ENCODE results near the gene KLHL18. TPM values are rescaled to one million over a fixed set of nuclear protein-coding genes. Genes with fewer than 3 reads are reported as not detected.

KLHL18 gene
- polyA plus RNA-seq, 1 donor (not counting 4 experiments of a cell fraction or from before 2014, with no cell fraction given) = 33.4 TPM

GRCh38 chr3:47319956-47320355 lies 37.2 kb downstream of the KLHL18 start:
- Histone ChIP-seq H3K4me3 (ENCODE audit: control insufficient read depth in 2 of 3, extremely low read depth in 1 of 3, insufficient read depth in 2 of 3, low read depth in 1 of 3, low read length in 3 of 3) (no peak overlapping the region), H3K9me1 (ENCODE audit: control insufficient read depth, extremely low read depth, insufficient read depth, low read length) (no peaks in the 10 kb centered on the region), H3K27ac (ENCODE audit: control insufficient read depth, insufficient read depth, low read length) (no peak overlapping the region), H3K27me3 (ENCODE audit: control insufficient read depth, extremely low read depth, insufficient read depth, low read length) (no peaks in the 10 kb centered on the region), H3K9ac (ENCODE audit: control insufficient read depth, extremely low read depth, insufficient read depth, low read length) (no peak overlapping the region), H3K36me3 (ENCODE audit: control insufficient read depth in 2 of 2, extremely low read depth in 1 of 2, insufficient read depth in 2 of 2, low read length in 2 of 2) (peaks cover 14 to 26% of the 10 kb centered on the region in 2 experiments), H3K4me1 (ENCODE audit: control insufficient read depth, extremely low read depth, insufficient read depth, low read length) (peaks cover 12% of the 10 kb centered on the region), H2AFZ (ENCODE audit: control insufficient read depth, low read length) (no peak overlapping the region), H3K9me3 (ENCODE audit: control insufficient read depth, low read depth, low read length) (no peaks in the 10 kb centered on the region), H3K4me2 (ENCODE audit: control insufficient read depth, extremely low read depth, insufficient read depth, low read depth, low read length) (no peak overlapping the region), H3K79me2 (ENCODE audit: control insufficient read depth, insufficient read depth, low read length) (no peaks in the 10 kb centered on the region), H4K20me1 (ENCODE audit: control insufficient read depth, extremely low read depth, insufficient read depth, low read length) (peaks cover 2% of the 10 kb centered on the region)
- dilution Hi-C loops (cut with MboI; ENCODE audit: extremely low pct_ligation_motif_present, low sequenced_read_pairs) = no loop called here
- TF ChIP-seq, protein P1, sequence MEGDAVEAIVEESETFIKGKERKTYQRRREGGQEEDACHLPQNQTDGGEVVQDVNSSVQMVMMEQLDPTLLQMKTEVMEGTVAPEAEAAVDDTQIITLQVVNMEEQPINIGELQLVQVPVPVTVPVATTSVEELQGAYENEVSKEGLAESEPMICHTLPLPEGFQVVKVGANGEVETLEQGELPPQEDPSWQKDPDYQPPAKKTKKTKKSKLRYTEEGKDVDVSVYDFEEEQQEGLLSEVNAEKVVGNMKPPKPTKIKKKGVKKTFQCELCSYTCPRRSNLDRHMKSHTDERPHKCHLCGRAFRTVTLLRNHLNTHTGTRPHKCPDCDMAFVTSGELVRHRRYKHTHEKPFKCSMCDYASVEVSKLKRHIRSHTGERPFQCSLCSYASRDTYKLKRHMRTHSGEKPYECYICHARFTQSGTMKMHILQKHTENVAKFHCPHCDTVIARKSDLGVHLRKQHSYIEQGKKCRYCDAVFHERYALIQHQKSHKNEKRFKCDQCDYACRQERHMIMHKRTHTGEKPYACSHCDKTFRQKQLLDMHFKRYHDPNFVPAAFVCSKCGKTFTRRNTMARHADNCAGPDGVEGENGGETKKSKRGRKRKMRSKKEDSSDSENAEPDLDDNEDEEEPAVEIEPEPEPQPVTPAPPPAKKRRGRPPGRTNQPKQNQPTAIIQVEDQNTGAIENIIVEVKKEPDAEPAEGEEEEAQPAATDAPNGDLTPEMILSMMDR (optimal IDR thresholded peaks at IDR 0.05 in 1 of 3, IDR thresholded peaks at IDR 0.05 in 1 of 3, conservative IDR thresholded peaks at IDR 0.05 in 1 of 3; ENCODE audit: extremely low read depth in 1 of 3, insufficient read depth in 2 of 3, low read length in 3 of 3) = no peak
- no peak for TF ChIP-seq EZH2 (IDR thresholded peaks at IDR 0.05; ENCODE audit: low read length)
- DNase-seq (ENCODE audit: low read depth, low spot score) (no peak), FAIRE-seq (no peak)

DNA sequence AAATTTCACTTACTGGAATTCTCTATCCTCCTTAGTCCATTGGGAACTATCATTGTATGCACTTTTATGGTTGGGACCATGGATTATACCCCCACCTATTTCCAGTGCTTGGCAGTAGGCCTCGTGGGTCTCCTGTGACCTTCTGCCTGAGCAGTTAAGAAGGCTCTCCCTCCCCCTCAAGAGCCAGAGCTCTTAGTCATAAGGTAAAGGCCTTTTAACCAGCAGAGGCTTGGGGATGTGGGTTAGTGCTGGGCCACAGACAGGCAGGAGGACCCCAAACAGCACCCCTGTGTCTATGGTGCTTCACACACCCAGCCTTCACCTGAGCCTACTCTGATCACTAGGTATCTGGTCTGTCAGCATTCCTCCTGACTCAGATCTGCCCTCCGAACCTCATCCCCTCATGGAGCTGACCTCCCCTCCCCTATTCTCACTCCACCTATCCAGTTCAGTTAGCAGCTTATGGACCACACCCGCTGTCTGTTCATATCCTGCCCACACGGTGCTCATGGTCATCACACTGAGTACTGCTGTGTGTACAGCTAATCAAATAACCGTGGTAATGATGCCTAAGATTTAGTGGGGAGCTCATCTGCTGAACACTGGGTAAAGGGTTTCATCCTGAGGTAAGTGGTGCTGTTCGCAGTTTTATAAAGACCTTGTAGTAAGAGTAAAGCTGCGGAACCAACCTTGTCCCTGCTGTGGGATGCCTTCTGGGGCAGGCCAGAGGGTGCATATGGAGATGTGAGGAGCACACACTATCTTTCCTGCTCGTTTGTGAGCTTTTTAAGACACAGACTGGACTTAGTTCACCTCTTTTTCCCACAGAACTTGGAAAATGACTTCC lies 40.9 kb downstream of the KLHL18 start:
- Histone ChIP-seq H3K9me1 (ENCODE audit: control insufficient read depth, extremely low read depth, insufficient read depth, low read length) (no peaks in the 10 kb centered on the region), H3K4me3 (ENCODE audit: control insufficient read depth in 2 of 3, extremely low read depth in 1 of 3, insufficient read depth in 2 of 3, low read depth in 1 of 3, low read length in 3 of 3) (no peak overlapping the region), H3K27me3 (ENCODE audit: control insufficient read depth, extremely low read depth, insufficient read depth, low read length) (no peaks in the 10 kb centered on the region), H4K20me1 (ENCODE audit: control insufficient read depth, extremely low read depth, insufficient read depth, low read length) (peaks cover 2% of the 10 kb centered on the region), H2AFZ (ENCODE audit: control insufficient read depth, low read length) (no peak overlapping the region), H3K9me3 (ENCODE audit: control insufficient read depth, low read depth, low read length) (no peaks in the 10 kb centered on the region), H3K36me3 (ENCODE audit: control insufficient read depth in 2 of 2, extremely low read depth in 1 of 2, insufficient read depth in 2 of 2, low read length in 2 of 2) (peaks cover 24 to 37% of the 10 kb centered on the region in 2 experiments), H3K4me1 (ENCODE audit: control insufficient read depth, extremely low read depth, insufficient read depth, low read length) (peaks cover 10% of the 10 kb centered on the region), H3K79me2 (ENCODE audit: control insufficient read depth, insufficient read depth, low read length) (no peaks in the 10 kb centered on the region), H3K4me2 (ENCODE audit: control insufficient read depth, extremely low read depth, insufficient read depth, low read depth, low read length) (no peak overlapping the region), H3K9ac (ENCODE audit: control insufficient read depth, extremely low read depth, insufficient read depth, low read length) (no peak overlapping the region), H3K27ac (ENCODE audit: control insufficient read depth, insufficient read depth, low read length) (peak overlapping the region; percentile 15)
- dilution Hi-C loops (cut with MboI; ENCODE audit: extremely low pct_ligation_motif_present, low sequenced_read_pairs) = no loop called here
- FAIRE-seq = peak; percentile 9
- DNase-seq (ENCODE audit: low read depth, low spot score) = peak; percentile 23
- TF ChIP-seq, protein P1 (optimal IDR thresholded peaks at IDR 0.05 in 1 of 3, IDR thresholded peaks at IDR 0.05 in 1 of 3, conservative IDR thresholded peaks at IDR 0.05 in 1 of 3; ENCODE audit: extremely low read depth in 1 of 3, insufficient read depth in 2 of 3, low read length in 3 of 3) = no peak
- TF ChIP-seq EZH2 (IDR thresholded peaks at IDR 0.05; ENCODE audit: low read length) = no peak
